GM12878 (cell line): ENCODE data around the gene TMED1. TPM values are rescaled to one million over a fixed set of nuclear protein-coding genes. Genes with fewer than 3 reads are reported as not detected.

Source experiments
- REST ChIP-seq: IDR thresholded peaks from 2 replicates; pipeline ENCODE4 v1.6.1; 2012; ENCODE audit warnings: mild to moderate bottlenecking, low read depth, low read length
- SUZ12 ChIP-seq: fragments of 200-600 bp; sonication (generic); IDR thresholded peaks from one replicate; pipeline ENCODE4 v1.6.1; 2018; ENCODE audit warnings: antibody characterized with exemption, mild to moderate bottlenecking; ENCODE audit not compliant: unreplicated experiment
- ZBTB33 ChIP-seq: fragments of 450-650 bp; IDR thresholded peaks from 2 replicates; pipeline ENCODE4 v1.6.1; 2017; ENCODE audit warnings: mild to moderate bottlenecking
- ZBTB40 ChIP-seq: fragments of 450-650 bp; IDR thresholded peaks from 2 replicates; pipeline ENCODE4 v1.6.1; 2016; ENCODE audit warnings: mild to moderate bottlenecking, moderate library complexity, borderline replicate concordance
- polyA plus RNA-seq, 11 experiments: library from polyadenylated mRNA; depleted of rRNA in 4 of 11; unstranded in 6 of 11; stranded (reverse) in 5 of 11; fragments of >200 nt; fragmentation: Nextera tagmentation in 4 of 11; fragmentation: Illumina TruSeq in 1 of 11; extraction: Ambion mirVana in 4 of 11; extraction: Trizol in 1 of 11; gene quantifications; 1 replicate in 1 of 11; 2 replicates in 10 of 11; pipeline versions ENCODE4 v1.2.1 to v1.2.3, GENCODE V29; 2011 to 2016; ENCODE audit warnings: inconsistent platforms in 2 of 11, missing spikeins in 2 of 11, low read depth in 1 of 11
- total RNA-seq, 4 experiments: library from RNA; depleted of rRNA in 3 of 4; stranded (reverse); fragments of >200 nt in 3 of 4; fragmentation: Illumina TruSeq in 1 of 4; extraction: Trizol in 1 of 4; gene quantifications; 2 replicates each; pipeline versions ENCODE4 v1.2.1 to v1.2.3, GENCODE V29; 2013 to 2021

Gene TMED1
- total and polyA plus RNA-seq, 10 of the 15 experiments (the other 5 are each of a cell fraction or from before 2014, with no cell fraction given) = 0.60 to 23.1 (median 12.3) TPM

GRCh38 chr19:10800488-10800887 is 35.5 kb downstream of the TMED1 start (continued):
- TF ChIP-seq SUZ12 = no peak
- TF ChIP-seq ZBTB33 = no peak
- no peak for TF ChIP-seq REST
- no peak for TF ChIP-seq ZBTB40
